GM12873 (cell line): ENCODE measurements around the gene FKRP.

ENCODE experiments used
- TF ChIP-seq, protein P1 (sequence below): IDR thresholded peaks from 2 replicates; pipeline ENCODE4 v1.5.1; 2012; ENCODE audit warnings: low read depth, mild to moderate bottlenecking, moderate library complexity, low read length, control low read depth; ENCODE audit not compliant: insufficient read depth; ENCODE audit errors: missing control alignments

FKRP gene

GRCh38 chr19:46802152-46802551, 56.3 kb downstream of the FKRP start:
- TF ChIP-seq, protein P1, sequence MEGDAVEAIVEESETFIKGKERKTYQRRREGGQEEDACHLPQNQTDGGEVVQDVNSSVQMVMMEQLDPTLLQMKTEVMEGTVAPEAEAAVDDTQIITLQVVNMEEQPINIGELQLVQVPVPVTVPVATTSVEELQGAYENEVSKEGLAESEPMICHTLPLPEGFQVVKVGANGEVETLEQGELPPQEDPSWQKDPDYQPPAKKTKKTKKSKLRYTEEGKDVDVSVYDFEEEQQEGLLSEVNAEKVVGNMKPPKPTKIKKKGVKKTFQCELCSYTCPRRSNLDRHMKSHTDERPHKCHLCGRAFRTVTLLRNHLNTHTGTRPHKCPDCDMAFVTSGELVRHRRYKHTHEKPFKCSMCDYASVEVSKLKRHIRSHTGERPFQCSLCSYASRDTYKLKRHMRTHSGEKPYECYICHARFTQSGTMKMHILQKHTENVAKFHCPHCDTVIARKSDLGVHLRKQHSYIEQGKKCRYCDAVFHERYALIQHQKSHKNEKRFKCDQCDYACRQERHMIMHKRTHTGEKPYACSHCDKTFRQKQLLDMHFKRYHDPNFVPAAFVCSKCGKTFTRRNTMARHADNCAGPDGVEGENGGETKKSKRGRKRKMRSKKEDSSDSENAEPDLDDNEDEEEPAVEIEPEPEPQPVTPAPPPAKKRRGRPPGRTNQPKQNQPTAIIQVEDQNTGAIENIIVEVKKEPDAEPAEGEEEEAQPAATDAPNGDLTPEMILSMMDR: no peak

DNA sequence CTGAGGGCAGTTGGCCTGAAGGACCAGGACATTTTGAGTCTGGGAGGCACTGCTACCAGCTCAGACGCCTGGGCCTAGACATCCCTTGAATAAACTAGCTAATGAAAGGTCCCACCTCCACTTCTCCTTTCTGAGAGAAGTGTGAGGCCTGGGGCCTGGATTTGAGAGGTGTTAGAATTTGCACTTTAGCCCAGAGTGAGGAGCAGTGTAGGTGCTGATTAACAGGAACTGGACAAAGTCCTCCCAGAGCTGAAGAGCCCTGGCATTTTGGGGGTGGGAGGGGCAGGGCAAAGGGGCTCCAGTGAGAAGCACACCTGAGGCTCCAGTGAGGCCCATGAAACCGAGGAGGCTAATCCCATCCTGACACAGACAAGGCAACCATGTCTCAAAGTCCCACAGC, 57.7 kb downstream of the FKRP start:
- TF ChIP-seq, protein P1: no peak

DNA sequence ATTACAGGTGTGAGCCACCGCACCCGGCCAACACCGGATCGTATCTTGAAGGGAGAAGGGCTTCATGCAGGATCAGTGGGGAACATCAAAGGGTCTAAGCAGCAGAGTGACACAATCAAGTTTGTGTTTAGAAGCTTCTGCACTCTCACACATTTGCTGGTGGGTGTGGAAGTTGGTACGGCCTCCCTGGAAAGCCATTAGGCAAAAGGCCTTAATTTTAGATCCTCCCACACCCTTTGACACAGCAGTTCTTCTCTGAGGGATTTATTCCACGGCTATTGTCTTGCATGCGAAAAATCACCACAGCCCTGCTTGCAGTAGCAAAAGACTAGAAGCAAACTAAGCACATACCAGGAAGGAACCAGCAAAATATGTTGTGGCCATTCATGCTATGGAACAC, 60.8 kb downstream of the FKRP start:
- TF ChIP-seq, protein P1: no peak
